NCI-H82 (cell line): ENCODE results near the gene KIRREL3.
A peak's percentile ranks its signal among the peaks of the same experiment; 100 is the strongest.

Experiments used
- DNase-seq: peaks from one replicate; lab custom pipeline; 2025; lab: John Stamatoyannopoulos, UW

Gene KIRREL3

DNA sequence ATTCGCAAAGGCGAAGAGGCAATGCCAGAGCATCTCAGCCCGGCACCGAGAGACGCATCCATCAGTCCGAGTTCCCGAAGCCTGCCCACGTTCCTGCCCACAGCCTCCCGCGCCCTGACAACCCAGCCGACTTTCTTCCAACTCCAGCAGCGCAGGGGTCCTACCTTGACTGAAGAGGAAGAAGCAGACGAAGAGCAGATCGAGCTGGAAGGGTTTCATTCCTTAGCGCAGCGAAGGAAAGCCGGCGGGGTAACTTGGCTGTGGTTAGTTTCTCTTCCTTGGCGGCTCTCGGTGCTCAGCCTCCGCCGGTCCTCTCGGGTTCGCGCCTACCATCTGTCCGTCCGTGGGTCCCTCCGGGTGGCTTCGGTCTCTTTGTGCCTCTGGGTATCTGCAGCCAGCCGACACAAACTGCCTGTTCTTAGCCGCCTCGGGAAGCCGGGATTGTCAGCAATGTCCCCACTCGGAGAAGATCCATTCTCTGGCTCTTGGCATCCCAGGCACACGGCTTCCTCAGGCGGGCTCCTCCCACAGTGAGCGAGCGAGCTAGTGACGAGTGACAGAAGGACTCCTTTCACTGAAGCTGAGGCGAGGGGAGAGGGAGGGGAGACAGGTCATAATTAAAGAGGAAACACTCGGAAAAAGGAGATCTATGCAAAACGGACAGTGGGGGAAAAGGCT is at the start of gene KIRREL3:
Gene KIRREL3 (minus strand): TSS at position 480 of the 678 bp plus-strand sequence.
- DNase-seq, result peak; percentile 50

- DNase-seq, result no peak
Measured at GRCh38 chr11:127050186-127050585, 49.6 kb upstream of the KIRREL3 start.

GRCh38 chr11:127049486-127049885 is 48.9 kb upstream of the KIRREL3 start:
- no peak for DNase-seq

DNA sequence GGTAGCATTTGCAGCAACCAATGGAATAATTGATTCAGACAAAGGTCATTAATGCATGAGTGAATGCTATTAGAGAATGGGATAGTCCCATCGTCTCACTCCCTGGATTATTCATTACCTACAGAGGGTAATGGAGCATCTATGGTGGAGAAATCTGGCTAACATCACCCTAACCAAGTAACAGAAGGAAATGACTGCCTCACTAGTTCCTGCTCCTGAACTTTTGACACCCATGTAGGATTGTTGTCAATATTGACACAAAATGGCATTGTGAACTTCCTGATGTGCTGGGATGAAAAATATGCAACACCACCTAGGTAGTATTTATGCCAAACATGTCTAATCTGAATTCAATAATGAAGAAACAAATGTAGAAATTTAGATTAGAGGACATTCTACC is 44.0 kb upstream of the KIRREL3 start:
- no peak for DNase-seq

GRCh38 chr11:127042445-127042844 is 41.9 kb upstream of the KIRREL3 start:
- DNase-seq, result no peak

DNA sequence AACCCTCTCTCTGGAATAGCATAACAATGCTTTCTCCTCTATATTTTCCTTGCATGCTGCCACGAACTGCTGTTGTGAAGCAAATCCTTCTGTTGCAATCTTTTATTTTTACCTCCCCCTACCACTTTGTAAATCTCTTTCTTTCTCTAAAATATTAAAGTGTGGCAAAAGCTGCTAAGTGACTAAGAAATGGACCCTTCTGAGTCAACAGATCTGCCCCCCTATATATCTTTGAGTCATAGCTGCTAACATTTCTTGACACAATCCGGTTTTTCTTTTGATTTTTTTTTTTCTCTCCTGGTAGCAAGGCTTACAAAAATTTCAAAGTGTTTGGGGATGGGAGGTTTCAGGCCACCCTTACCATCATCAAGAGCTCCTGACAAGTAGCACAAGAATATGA is 39.0 kb upstream of the KIRREL3 start:
- DNase-seq, result no peak

DNA sequence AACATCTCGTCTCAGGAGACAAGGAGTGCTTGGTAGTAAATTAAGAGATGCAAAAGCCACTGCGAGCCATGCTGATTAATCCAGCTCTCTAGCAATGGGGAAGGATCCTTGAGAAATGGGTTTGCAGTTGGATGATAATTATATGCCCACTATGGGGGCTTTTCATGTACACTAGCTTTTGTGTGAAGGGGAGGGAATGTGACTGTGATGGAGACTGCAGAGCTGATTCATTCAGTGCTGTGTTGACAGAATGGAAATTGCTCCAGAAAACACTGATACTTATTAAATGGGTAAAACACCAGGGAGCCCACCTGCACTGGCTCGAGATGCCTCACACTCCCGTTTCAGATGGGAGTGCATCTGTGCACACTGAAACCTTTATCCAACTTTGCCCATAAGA is 37.0 kb upstream of the KIRREL3 start:
- DNase-seq, result no peak

DNA sequence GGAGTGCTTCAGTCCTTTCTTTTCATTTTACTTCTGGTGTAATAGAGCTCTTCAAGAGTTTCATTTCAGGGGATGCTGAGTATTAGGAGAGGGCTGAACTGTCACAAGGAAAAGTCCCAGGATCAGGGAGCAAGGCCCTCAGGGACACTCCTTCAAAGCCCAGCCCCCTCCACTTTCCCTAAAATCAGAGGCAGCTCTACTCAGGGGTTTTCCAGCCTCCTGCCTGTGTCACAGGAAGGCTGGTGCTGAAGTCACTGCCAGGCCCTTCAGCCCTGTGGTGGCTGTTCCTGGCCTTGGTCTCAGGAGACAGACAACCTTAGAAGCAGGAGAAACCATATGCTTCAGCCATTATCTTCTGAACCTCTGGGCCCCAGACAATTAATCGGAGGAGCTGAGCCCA is 36.4 kb upstream of the KIRREL3 start:
- DNase-seq, result peak; percentile 23

GRCh38 chr11:127035824-127036223 is 35.3 kb upstream of the KIRREL3 start:
- DNase-seq, result no peak

- no peak for DNase-seq
Measured at GRCh38 chr11:127034973-127035372, 34.4 kb upstream of the KIRREL3 start.

GRCh38 chr11:127028648-127029047 is 28.1 kb upstream of the KIRREL3 start:
- no peak for DNase-seq

DNA sequence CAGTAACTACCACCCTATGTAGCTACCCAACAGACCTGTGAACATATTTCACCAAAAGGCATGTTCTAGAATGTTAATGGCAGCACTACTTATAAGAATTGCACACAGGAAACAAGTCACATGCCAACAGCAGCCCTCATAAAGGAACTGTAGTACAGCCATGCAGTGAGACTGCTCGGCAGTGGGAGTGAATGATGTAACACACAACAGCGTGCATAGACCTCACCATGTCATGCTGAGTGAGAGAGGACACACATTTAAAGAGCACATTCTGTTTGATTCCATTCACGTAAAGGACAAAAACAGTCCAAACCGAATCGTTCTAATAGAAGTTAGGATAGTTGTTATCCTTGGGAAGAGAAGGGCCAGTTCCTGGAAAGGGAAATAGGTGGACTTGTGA is 27.2 kb upstream of the KIRREL3 start:
- DNase-seq, result no peak

GRCh38 chr11:127027000-127027399 is 26.4 kb upstream of the KIRREL3 start:
- DNase-seq, result no peak

DNA sequence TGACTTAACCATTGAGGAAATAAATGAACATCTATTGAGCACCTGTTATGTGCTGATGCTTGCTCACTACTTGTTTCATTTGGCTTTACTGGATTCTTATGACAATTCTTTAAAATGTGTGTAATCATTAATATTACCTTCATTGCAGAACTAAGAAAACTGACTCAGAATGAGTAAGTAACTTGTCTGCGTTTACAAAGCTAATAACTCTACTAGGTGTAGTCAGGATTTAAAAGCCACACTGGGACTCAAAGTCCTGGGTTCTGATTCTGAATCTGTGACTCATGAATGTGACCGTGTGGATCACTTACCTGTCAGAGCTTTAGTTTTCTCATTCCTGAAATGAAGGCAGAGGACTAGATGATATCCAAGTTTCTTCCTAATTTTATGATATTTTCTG is 23.4 kb upstream of the KIRREL3 start:
- no peak for DNase-seq

DNA sequence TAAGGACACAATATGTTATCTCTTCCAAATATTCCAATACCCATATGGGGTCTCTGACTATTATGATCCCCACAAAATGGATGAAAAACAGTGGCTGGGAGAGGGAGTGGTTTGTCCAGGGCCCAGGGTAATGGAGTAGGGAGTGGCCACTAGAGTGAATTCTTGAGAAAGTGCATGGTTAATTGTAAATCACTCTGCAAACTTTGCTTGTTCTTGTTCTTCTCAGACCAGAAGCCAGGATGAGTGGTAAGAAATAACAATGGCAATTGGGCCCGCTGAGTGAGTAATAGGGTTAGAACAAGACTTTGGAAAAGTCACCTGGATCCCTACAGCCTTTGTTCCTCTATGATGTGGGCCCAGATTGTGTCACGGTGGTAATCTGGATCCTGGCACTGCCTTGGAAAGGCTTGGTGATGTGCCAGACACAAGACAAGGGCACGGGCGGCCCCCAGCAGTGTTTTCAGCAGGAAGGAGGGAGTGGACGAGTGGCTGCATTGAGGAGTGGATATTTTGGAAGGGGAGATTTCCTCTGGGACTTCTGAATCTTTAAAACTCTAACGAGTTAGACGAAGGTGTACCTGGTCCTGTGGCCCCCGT is 18.2 kb upstream of the KIRREL3 start:
- no peak for DNase-seq

DNA sequence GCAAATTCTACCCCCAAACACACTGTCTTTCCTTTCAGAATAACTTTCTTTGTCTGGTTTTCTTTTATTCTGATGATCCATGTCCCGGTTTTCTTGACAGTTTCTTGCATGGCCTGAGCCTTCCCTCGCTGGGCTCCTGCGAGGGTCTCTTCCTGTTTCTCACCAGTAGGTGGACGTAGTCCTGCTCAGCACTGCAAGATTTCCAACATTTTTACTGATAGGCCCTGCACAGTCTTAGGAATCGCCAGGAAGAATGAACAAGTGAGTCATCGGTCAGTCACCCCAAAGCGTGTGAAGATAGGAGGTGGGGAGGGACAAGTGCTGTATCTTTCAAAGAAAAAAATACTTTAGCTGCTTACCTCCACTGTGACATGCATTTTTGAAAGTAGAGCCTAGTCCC is 16.9 kb upstream of the KIRREL3 start:
- peak; percentile 43 for DNase-seq

- no peak for DNase-seq
Measured at GRCh38 chr11:127013550-127013949, 13.0 kb upstream of the KIRREL3 start.

DNA sequence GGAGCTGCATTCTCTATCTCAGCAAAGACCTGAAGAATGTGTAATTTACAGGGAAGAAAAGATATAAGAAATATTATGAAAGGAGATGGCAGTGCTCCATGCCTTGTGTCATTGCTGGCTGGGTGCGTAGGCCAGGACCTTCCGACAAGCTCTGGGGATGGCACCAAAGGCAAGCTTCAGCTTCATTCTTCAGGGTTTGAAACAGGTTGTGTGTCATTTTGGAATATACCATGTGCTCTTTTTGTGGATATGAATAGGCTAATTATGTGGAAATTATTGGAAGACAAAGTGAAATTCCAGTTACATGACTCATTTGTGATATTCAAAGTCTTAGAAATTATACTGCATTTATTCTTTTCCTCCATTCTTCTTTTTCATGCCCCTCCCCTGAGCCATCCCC is 5.7 kb upstream of the KIRREL3 start:
- DNase-seq, result no peak

DNA sequence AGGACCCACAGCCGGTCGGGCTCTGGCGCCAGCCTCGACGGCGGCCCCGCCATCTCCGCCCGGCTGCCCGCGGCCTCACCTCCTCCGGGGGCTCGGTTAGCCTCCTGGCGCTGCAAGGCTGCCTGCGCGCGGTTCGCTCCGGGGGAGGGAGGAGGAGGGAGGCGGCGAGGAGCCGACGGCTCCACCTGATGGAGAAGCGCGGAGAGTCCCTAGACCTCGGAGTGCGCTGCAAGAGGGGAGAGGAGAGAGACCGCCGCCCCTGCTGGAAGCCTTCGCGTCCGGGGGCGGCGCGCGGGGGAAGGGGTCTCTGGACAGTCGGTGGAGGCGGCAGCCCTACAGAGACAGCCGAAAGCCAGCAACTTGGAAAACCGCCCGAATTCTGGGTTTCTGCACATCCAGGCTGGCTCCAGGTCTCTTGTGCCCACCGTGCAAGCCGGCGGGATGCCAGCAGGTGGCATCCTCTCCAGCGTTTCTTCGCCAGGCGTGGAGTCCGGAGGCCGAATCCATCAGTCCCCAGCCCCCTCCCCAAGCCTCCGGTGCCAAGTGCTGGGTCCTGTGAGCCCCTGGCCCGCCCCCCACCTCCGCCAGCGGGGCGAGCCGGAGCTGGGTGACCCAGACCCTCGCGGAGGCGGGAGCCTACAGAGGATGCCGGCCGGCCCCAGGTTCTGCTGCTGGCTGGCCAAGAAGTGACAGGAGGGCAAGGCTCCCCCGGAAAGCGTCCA is 2.9 kb upstream of the KIRREL3 start:
- peak; percentile 87 for DNase-seq

GRCh38 chr11:127002669-127003259 is 2.2 kb upstream of the KIRREL3 start:
- peak; percentile 84 for DNase-seq

GRCh38 chr11:127000981-127001380 is 411 bp upstream of the KIRREL3 start:
- DNase-seq, result no peak

DNA sequence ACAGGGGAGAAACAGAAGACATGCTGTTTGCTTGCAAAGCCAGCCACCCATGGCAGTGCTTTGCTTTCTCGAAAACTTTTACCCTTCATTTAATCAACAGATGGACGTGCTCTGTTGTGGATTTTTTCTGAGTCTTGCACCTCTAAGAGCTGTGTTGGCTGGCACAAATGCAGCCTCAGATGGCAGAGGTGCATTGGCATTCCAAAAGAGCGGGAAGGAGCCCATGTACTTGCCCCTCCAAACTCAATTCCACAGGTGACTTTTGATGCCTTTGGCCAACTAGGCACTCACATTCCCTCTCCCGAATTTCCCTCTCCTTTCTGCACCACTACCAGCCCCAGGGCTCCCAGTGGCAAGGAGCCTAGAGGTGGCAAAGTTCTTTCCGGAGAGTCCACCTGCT is 1.2 kb downstream of the KIRREL3 start:
- no peak for DNase-seq

- DNase-seq, result no peak
Measured at GRCh38 chr11:126997641-126998040, 2.9 kb downstream of the KIRREL3 start.
